HepG2 (cell line): ENCODE measurements around the gene ALDH3A1. TPM values are rescaled to one million over a fixed set of nuclear protein-coding genes. Genes with fewer than 3 reads are reported as not detected.

Source experiments
- ATAC-seq: fragments of 200-7000 bp; cut with Tn5 transposase; 3 replicates; pipeline ENCODE4 v1.9.1; 2020; ENCODE audit warnings: mild to moderate bottlenecking, moderate library complexity
- BruUV-seq: library from RNA; stranded (reverse); fragments of 400-500 nt; replicated peaks from 2 replicates; lab custom pipeline; 2021; lab: Mats Ljungman, UMichigan
- CTCF ChIA-PET: fragments of 300-600 bp; formaldehyde crosslinking; extraction: SDS; loops from one replicate; lab custom pipeline; 2021; ENCODE audit warnings: low total read pairs, inconsistent platforms, low intra/inter-chr PET ratio; lab: Yijun Ruan, JAX
- POLR2A ChIA-PET: fragments of 350-600 bp; sonication (Branson Sonifier 250); formaldehyde crosslinking; loops from one replicate; lab custom pipeline; 2020; ENCODE audit warnings: antibody characterized with exemption, inconsistent platforms; lab: Yijun Ruan, JAX
- DNase-seq: peaks from one replicate; pipeline ENCODE4 v3.0.0-alpha.2; 2015; ENCODE audit warnings: low spot score
- FAIRE-seq: peaks from 3 replicates; lab custom pipeline; 2011; peaks lifted over from hg19 to GRCh38; lab: Jason Lieb, UNC
- H2AFZ ChIP-seq: one replicate; pipeline ENCODE4 v1.6.1; 2011; ENCODE audit warnings: low read length, inconsistent platforms
- H3K27ac ChIP-seq: fragments of 300-600 bp; 3 replicates; pipeline ENCODE4 v1.8.0; 2011; ENCODE audit warnings: mixed run types, mild to moderate bottlenecking, mixed read lengths, low read length, inconsistent platforms; ENCODE audit not compliant: insufficient read depth; ENCODE audit errors: extremely low read length
- H3K27me3 ChIP-seq, 2 experiments: fragments of 200-600 bp in 1 of 2; 2 replicates in 1 of 2; 3 replicates in 1 of 2; pipeline versions ENCODE4 v1.6.0 to v1.8.0; 2011; ENCODE audit warnings: low read length in 2 of 2, mild to moderate bottlenecking in 2 of 2, moderate library complexity in 2 of 2, inconsistent platforms in 1 of 2; ENCODE audit not compliant: insufficient read depth in 2 of 2, control insufficient read depth in 1 of 2
- H3K36me3 ChIP-seq, 2 experiments: fragments of 200-600 bp in 1 of 2; replicated peaks in 1 of 2; 2 replicates in 1 of 2; 3 replicates in 1 of 2; pipeline versions ENCODE4 v1.5.1 to v1.8.0; 2011; ENCODE audit warnings: low read length in 2 of 2, inconsistent platforms in 1 of 2; ENCODE audit not compliant: insufficient read depth in 2 of 2, control insufficient read depth in 1 of 2
- H3K4me1 ChIP-seq: 2 replicates; pipeline ENCODE4 v1.5.1; 2012; ENCODE audit warnings: low read length, inconsistent platforms; ENCODE audit not compliant: insufficient read depth
- H3K4me2 ChIP-seq: 2 replicates; pipeline ENCODE4 v1.6.0; 2011; ENCODE audit warnings: low read depth, low read length, inconsistent platforms
- H3K4me3 ChIP-seq, 3 experiments: fragments of 200-600 bp in 1 of 3; sonication (generic), shearing (Covaris generic) in 1 of 3; replicated peaks in 1 of 3; 2 replicates each; pipeline ENCODE4 v1.5.1; 2011 to 2016; ENCODE audit warnings: low read length in 3 of 3, inconsistent platforms in 2 of 3, low read depth in 2 of 3, mild to moderate bottlenecking in 2 of 3, control low read depth in 1 of 3, mixed read lengths in 1 of 3; ENCODE audit not compliant: insufficient read depth in 1 of 3
- H3K79me2 ChIP-seq: one replicate; pipeline ENCODE4 v1.6.1; 2011; ENCODE audit warnings: low read length, inconsistent platforms; ENCODE audit not compliant: insufficient read depth
- H3K9ac ChIP-seq: 2 replicates; pipeline ENCODE4 v1.6.0; 2011; ENCODE audit warnings: mild to moderate bottlenecking, low read depth, low read length, inconsistent platforms; ENCODE audit not compliant: insufficient read depth
- H3K9me3 ChIP-seq: 2 replicates; pipeline ENCODE4 v1.5.1; 2012; ENCODE audit warnings: mild to moderate bottlenecking, low read length
- H4K20me1 ChIP-seq: 2 replicates; pipeline ENCODE4 v1.6.0; 2011; ENCODE audit warnings: inconsistent platforms, mild to moderate bottlenecking, low read length, moderate library complexity; ENCODE audit not compliant: insufficient read depth
- ELK4 ChIP-seq: sonication (generic); formaldehyde crosslinking; IDR thresholded peaks from 2 replicates; pipeline ENCODE4 v1.9.0; 2021; ENCODE audit warnings: missing genetic modification reagents, borderline replicate concordance
- FOSL1 ChIP-seq: sonication (generic); formaldehyde crosslinking; IDR thresholded peaks from 2 replicates; pipeline ENCODE4 v1.9.0; 2021; ENCODE audit warnings: missing genetic modification reagents, borderline replicate concordance
- GTF3A ChIP-seq: sonication (generic); formaldehyde crosslinking; conservative IDR thresholded peaks from 2 replicates; pipeline ENCODE4 v1.4.0; 2020; ENCODE audit warnings: mild to moderate bottlenecking, missing genetic modification reagents
- IKZF1 ChIP-seq: fragments of 450-650 bp; IDR thresholded peaks from 2 replicates; pipeline ENCODE4 v1.7.1; 2016
- KLF12 ChIP-seq: sonication (generic); formaldehyde crosslinking; IDR thresholded peaks from 2 replicates; pipeline ENCODE4 v1.4.0; 2020; ENCODE audit warnings: missing genetic modification reagents, borderline replicate concordance
- KLF6 ChIP-seq: IDR thresholded peaks from 2 replicates; pipeline ENCODE4 v1.8.0; 2016; ENCODE audit warnings: missing biosample characterization, missing genetic modification reagents
- PHF20 ChIP-seq: sonication (generic); formaldehyde crosslinking; IDR thresholded peaks from 2 replicates; pipeline ENCODE4 v1.5.0; 2020; ENCODE audit warnings: mild to moderate bottlenecking, missing genetic modification reagents
- PHF21A ChIP-seq: sonication (generic); formaldehyde crosslinking; IDR thresholded peaks from 2 replicates; pipeline ENCODE4 v1.5.0; 2020; ENCODE audit warnings: mild to moderate bottlenecking, missing genetic modification reagents
- PHF8 ChIP-seq: sonication (generic); formaldehyde crosslinking; IDR thresholded peaks from 2 replicates; pipeline ENCODE4 v1.5.0; 2020; ENCODE audit warnings: missing genetic modification reagents
- STAG1 ChIP-seq: sonication (generic); formaldehyde crosslinking; IDR thresholded peaks from 2 replicates; pipeline ENCODE4 v1.4.0; 2020; ENCODE audit warnings: missing genetic modification reagents
- ZBTB33 ChIP-seq: sonication (generic); formaldehyde crosslinking; IDR thresholded peaks from 2 replicates; pipeline ENCODE4 v1.4.0; 2020; ENCODE audit warnings: missing genetic modification reagents
- WGBS: methylation state at CpG from one replicate; pipeline ENCODE4 v1.1.6; 2017; ENCODE audit warnings: low lambda C conversion rate; 5-methylcytosine and 5-hydroxymethylcytosine counted together
- in situ Hi-C: cut with HindIII; loops from 2 replicates; pipeline ENCODE4 v1.10.0; 2017; ENCODE audit warnings: low pct_unique_long_range_greater_than_20kb; ENCODE audit not compliant: extremely low pct_ligation_motif_present
- intact Hi-C: fragments of 100-400 bp; cut with micrococcal nuclease; formaldehyde crosslinking; loops from one replicate; pipeline ENCODE4 v1.10.0; 2022; ENCODE audit not compliant: unreplicated experiment
- polyA plus RNA-seq, 8 experiments: library from polyadenylated mRNA; depleted of rRNA in 3 of 8; stranded (reverse) in 7 of 8; unstranded in 1 of 8; fragments of >200 nt; fragmentation: Illumina TruSeq in 4 of 8; extraction: Trizol in 4 of 8; gene quantifications; 2 replicates each; pipeline versions ENCODE4 v1.2.1 to v1.2.3, GENCODE V29; 2011 to 2016; ENCODE audit warnings: low read depth in 4 of 8, missing spikeins in 1 of 8, mixed read lengths in 1 of 8; ENCODE audit not compliant: insufficient read depth in 1 of 8
- total RNA-seq, 5 experiments: library from RNA; depleted of rRNA; stranded (reverse); fragments of >200 nt; fragmentation: Illumina TruSeq; extraction: Trizol; gene quantifications; 2 replicates each; pipeline ENCODE4 v1.2.3, GENCODE V29; 2016; ENCODE audit warnings: low read depth in 1 of 5
- TF ChIP-seq, protein P1 (sequence below): IDR thresholded peaks from 2 replicates; pipeline ENCODE4 v1.6.1; 2016; ENCODE audit warnings: missing genetic modification reagents, missing compliant biosample characterization
- TF ChIP-seq, protein P2 (sequence below): IDR thresholded peaks from 2 replicates; pipeline ENCODE4 v1.6.1; 2016; ENCODE audit warnings: missing compliant biosample characterization, missing genetic modification reagents, borderline replicate concordance
- TF ChIP-seq, protein P3 (sequence below): sonication (generic); formaldehyde crosslinking; IDR thresholded peaks from 2 replicates; pipeline ENCODE4 v1.5.0; 2020; ENCODE audit warnings: mild to moderate bottlenecking, missing genetic modification reagents

Gene ALDH3A1
- total and polyA plus RNA-seq, 2 of the 13 experiments (the other 11 are each of a cell fraction or from before 2014, with no cell fraction given) = 0.07 to 0.62 TPM

GRCh38 chr17:19738073-19738449, 10.0 kb downstream of the ALDH3A1 start:
- Histone ChIP-seq H3K9ac (no peak overlapping the region), H4K20me1 (no peaks in the 10 kb centered on the region), H3K27ac (no peak overlapping the region), H3K9me3 (no peaks in the 10 kb centered on the region), H3K79me2 (no peaks in the 10 kb centered on the region), H3K4me1 (peaks cover 62% of the 10 kb centered on the region), H3K4me3 (no peak overlapping the region), H2AFZ (no peak overlapping the region), H3K4me2 (no peak overlapping the region), H3K27me3 (no peaks in the 10 kb centered on the region; a peak in 1 of 5 replicates), H3K36me3 (no peaks in the 10 kb centered on the region)
- ChIA-PET CTCF (no interaction called here), POLR2A (no interaction called here)
- no TSS peak for BruUV-seq
- FAIRE-seq (no peak), DNase-seq (no peak), ATAC-seq (no peak)
- 97% methylated on average over 12 of the region's 14 CpGs for WGBS
- in situ Hi-C loops (no loop called here), intact Hi-C loops (no loop called here)
- no peak for TF ChIP-seq PHF8 (CRISPR knock-in tag)
- no peak for TF ChIP-seq GTF3A (CRISPR knock-in tag)
- TF ChIP-seq ELK4 = no peak
- TF ChIP-seq KLF12 (CRISPR knock-in tag) = no peak
- TF ChIP-seq STAG1 = no peak
- TF ChIP-seq ZBTB33 = no peak
- no peak for TF ChIP-seq IKZF1
- TF ChIP-seq FOSL1 (CRISPR knock-in tag) = no peak
- TF ChIP-seq PHF20 = no peak
- TF ChIP-seq, protein P1, sequence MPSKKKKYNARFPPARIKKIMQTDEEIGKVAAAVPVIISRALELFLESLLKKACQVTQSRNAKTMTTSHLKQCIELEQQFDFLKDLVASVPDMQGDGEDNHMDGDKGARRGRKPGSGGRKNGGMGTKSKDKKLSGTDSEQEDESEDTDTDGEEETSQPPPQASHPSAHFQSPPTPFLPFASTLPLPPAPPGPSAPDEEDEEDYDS = no peak
- TF ChIP-seq PHF21A (CRISPR knock-in tag) = no peak
- TF ChIP-seq, protein P2, sequence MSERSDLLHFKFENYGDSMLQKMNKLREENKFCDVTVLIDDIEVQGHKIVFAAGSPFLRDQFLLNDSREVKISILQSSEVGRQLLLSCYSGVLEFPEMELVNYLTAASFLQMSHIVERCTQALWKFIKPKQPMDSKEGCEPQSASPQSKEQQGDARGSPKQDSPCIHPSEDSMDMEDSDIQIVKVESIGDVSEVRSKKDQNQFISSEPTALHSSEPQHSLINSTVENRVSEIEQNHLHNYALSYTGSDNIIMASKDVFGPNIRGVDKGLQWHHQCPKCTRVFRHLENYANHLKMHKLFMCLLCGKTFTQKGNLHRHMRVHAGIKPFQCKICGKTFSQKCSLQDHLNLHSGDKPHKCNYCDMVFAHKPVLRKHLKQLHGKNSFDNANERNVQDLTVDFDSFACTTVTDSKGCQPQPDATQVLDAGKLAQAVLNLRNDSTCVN = no peak
- TF ChIP-seq, protein P3, sequence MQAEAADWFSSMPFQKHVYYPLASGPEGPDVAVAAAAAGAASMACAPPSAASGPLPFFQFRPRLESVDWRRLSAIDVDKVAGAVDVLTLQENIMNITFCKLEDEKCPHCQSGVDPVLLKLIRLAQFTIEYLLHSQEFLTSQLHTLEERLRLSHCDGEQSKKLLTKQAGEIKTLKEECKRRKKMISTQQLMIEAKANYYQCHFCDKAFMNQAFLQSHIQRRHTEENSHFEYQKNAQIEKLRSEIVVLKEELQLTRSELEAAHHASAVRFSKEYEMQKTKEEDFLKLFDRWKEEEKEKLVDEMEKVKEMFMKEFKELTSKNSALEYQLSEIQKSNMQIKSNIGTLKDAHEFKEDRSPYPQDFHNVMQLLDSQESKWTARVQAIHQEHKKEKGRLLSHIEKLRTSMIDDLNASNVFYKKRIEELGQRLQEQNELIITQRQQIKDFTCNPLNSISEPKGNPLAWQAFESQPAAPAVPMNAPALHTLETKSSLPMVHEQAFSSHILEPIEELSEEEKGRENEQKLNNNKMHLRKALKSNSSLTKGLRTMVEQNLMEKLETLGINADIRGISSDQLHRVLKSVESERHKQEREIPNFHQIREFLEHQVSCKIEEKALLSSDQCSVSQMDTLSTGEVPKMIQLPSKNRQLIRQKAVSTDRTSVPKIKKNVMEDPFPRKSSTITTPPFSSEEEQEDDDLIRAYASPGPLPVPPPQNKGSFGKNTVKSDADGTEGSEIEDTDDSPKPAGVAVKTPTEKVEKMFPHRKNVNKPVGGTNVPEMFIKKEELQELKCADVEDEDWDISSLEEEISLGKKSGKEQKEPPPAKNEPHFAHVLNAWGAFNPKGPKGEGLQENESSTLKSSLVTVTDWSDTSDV = no peak
- no peak for TF ChIP-seq KLF6 (CRISPR knock-in tag)
